ENCODE measurements around the gene HIPK2. TPM values are rescaled to one million over a fixed set of nuclear protein-coding genes. Genes with fewer than 3 reads are reported as not detected.

HIPK2 gene
- total RNA-seq, 1 experiment from 2014 or later, result 64.3 TPM

- BruUV-seq (replicated peaks), result no TSS peak
- CTCF ChIA-PET, result interaction anchor here (0.7 kb wide), 1 partner anchor 62 kb away, joined by 3 read pairs; no protein-coding TSS in a partner anchor
- no peak overlapping the region for H3K4me3 Mint-ChIP-seq (ENCODE audit: unreplicated experiment)
These were observed 19.4 kb downstream of the HIPK2 start for GRCh38 chr7:139758388-139758787.

GRCh38 chr7:139757968-139758367 lies 19.8 kb downstream of the HIPK2 start:
- Mint-ChIP-seq H3K9me3 (ENCODE audit: unreplicated experiment) (no peaks in the 10 kb centered on the region), H3K36me3 (ENCODE audit: insufficient read depth, unreplicated experiment) (peaks cover 18% of the 10 kb centered on the region), H3K27me3 (ENCODE audit: insufficient read depth, unreplicated experiment) (no peaks in the 10 kb centered on the region), H3K27ac (ENCODE audit: low read depth, unreplicated experiment) (no peak overlapping the region), H3K4me1 (ENCODE audit: insufficient read depth, unreplicated experiment) (peaks cover 65% of the 10 kb centered on the region), H3K4me3 (ENCODE audit: unreplicated experiment) (no peak overlapping the region)
- TF ChIP-seq CTCF (IDR thresholded peaks at IDR 0.05; ENCODE audit: unreplicated experiment), result no peak
- intact Hi-C loops (cut with micrococcal nuclease), result no loop called here
- BruUV-seq (replicated peaks), result no TSS peak
- ChIA-PET POLR2A (interaction anchor here (0.6 to 2.9 kb wide), 3 partner anchors 17 to 176 kb away, joined by 3 to 11 read pairs (median 4); no protein-coding TSS in a partner anchor), CTCF (interaction anchor here (0.7 kb wide), 1 partner anchor 63 kb away, joined by 3 read pairs; no protein-coding TSS in a partner anchor)
- DNase-seq (ENCODE audit: unreplicated experiment), result no peak

More at GRCh38 chr7:139758388-139758787, 19.4 kb downstream of the HIPK2 start:
- intact Hi-C loops (cut with micrococcal nuclease), result no loop called here
- POLR2A ChIA-PET, result interaction anchor here (1.5 to 2.9 kb wide), 2 partner anchors 16 to 27 kb away, joined by 4 to 11 read pairs; no protein-coding TSS in a partner anchor
- peaks cover 68% of the 10 kb centered on the region for H3K4me1 Mint-ChIP-seq (ENCODE audit: insufficient read depth, unreplicated experiment)
- peaks cover 18% of the 10 kb centered on the region for H3K36me3 Mint-ChIP-seq (ENCODE audit: insufficient read depth, unreplicated experiment)
- no peak overlapping the region for H3K27ac Mint-ChIP-seq (ENCODE audit: low read depth, unreplicated experiment)
- no peak for TF ChIP-seq CTCF (IDR thresholded peaks at IDR 0.05; ENCODE audit: unreplicated experiment)
- no peaks in the 10 kb centered on the region for H3K9me3 Mint-ChIP-seq (ENCODE audit: unreplicated experiment)
- peak; percentile 59 for DNase-seq (ENCODE audit: unreplicated experiment)
- no peaks in the 10 kb centered on the region for H3K27me3 Mint-ChIP-seq (ENCODE audit: insufficient read depth, unreplicated experiment)

- no peak for DNase-seq (ENCODE audit: unreplicated experiment)
- ChIA-PET CTCF (interaction anchor here (0.6 to 1.0 kb wide), 2 partner anchors 107 to 231 kb away, joined by 3 to 4 read pairs; no protein-coding TSS in a partner anchor), POLR2A (interaction anchor here (1.6 kb wide), 1 partner anchor 23 kb away, joined by 5 read pairs; no protein-coding TSS in a partner anchor)
- peaks cover 58% of the 10 kb centered on the region for H3K4me1 Mint-ChIP-seq (ENCODE audit: insufficient read depth, unreplicated experiment)
- H3K9me3 Mint-ChIP-seq (ENCODE audit: unreplicated experiment), result no peaks in the 10 kb centered on the region
- H3K36me3 Mint-ChIP-seq (ENCODE audit: insufficient read depth, unreplicated experiment), result peaks cover 8% of the 10 kb centered on the region
- no peak overlapping the region for H3K27ac Mint-ChIP-seq (ENCODE audit: low read depth, unreplicated experiment)
- no peaks in the 10 kb centered on the region for H3K27me3 Mint-ChIP-seq (ENCODE audit: insufficient read depth, unreplicated experiment)
- no peak overlapping the region for H3K4me3 Mint-ChIP-seq (ENCODE audit: unreplicated experiment)
- intact Hi-C loops (cut with micrococcal nuclease), result no loop called here
- no peak for TF ChIP-seq CTCF (IDR thresholded peaks at IDR 0.05; ENCODE audit: unreplicated experiment)
- no TSS peak for BruUV-seq (replicated peaks)
These were observed 24.1 kb downstream of the HIPK2 start for GRCh38 chr7:139753693-139754111.

- no peaks in the 10 kb centered on the region for H3K9me3 Mint-ChIP-seq (ENCODE audit: unreplicated experiment)
- ChIA-PET CTCF (no interaction called here), POLR2A (interaction anchor here (1.6 kb wide), 1 partner anchor 22 kb away, joined by 5 read pairs; no protein-coding TSS in a partner anchor)
- peaks cover 8% of the 10 kb centered on the region for H3K36me3 Mint-ChIP-seq (ENCODE audit: insufficient read depth, unreplicated experiment)
- no peaks in the 10 kb centered on the region for H3K27me3 Mint-ChIP-seq (ENCODE audit: insufficient read depth, unreplicated experiment)
- intact Hi-C loops (cut with micrococcal nuclease), result no loop called here
- H3K4me1 Mint-ChIP-seq (ENCODE audit: insufficient read depth, unreplicated experiment), result peaks cover 55% of the 10 kb centered on the region
- DNase-seq (ENCODE audit: unreplicated experiment), result no peak
- BruUV-seq (replicated peaks), result no TSS peak
- H3K4me3 Mint-ChIP-seq (ENCODE audit: unreplicated experiment), result no peak overlapping the region
- TF ChIP-seq CTCF (IDR thresholded peaks at IDR 0.05; ENCODE audit: unreplicated experiment), result no peak
- H3K27ac Mint-ChIP-seq (ENCODE audit: low read depth, unreplicated experiment), result no peak overlapping the region
These were observed 24.6 kb downstream of the HIPK2 start for GRCh38 chr7:139753081-139753692.
